Spinal cord (tissue), 10 donors: ENCODE measurements around the gene QRSL1. TPM values are rescaled to one million over a fixed set of nuclear protein-coding genes. Genes with fewer than 3 reads are reported as not detected.

Source experiments
- DNase-seq, 6 donors: peaks; one replicate each; pipeline versions ENCODE4 v3.0.0 to v3.0.0-alpha.2; 2013 to 2015; ENCODE audit warnings: low spot score in 6 of 6, low read depth in 4 of 6
- H3K27ac ChIP-seq: one replicate; pipeline ENCODE4 v1.5.1; 2013; ENCODE audit warnings: low read depth, low read length, control low read depth
- H3K27me3 ChIP-seq: one replicate; pipeline ENCODE4 v1.6.1; 2013; ENCODE audit warnings: low read length; ENCODE audit not compliant: control insufficient read depth, insufficient read depth
- H3K36me3 ChIP-seq: one replicate; pipeline ENCODE4 v1.6.1; 2013; ENCODE audit warnings: low read length; ENCODE audit not compliant: control insufficient read depth, insufficient read depth
- H3K4me1 ChIP-seq: one replicate; pipeline ENCODE4 v1.6.1; 2013; ENCODE audit warnings: low read length; ENCODE audit not compliant: control insufficient read depth, insufficient read depth
- H3K4me3 ChIP-seq: one replicate; pipeline ENCODE4 v1.5.1; 2013; ENCODE audit warnings: low read depth, low read length, control low read depth
- H3K9me3 ChIP-seq: one replicate; pipeline ENCODE4 v1.6.1; 2013; ENCODE audit warnings: low read length; ENCODE audit not compliant: control insufficient read depth, insufficient read depth
- WGBS: methylation state at CpG from one replicate; pipeline ENCODE4 v1.1.5; 2013; ENCODE audit warnings: missing lambda C conversion rate; ENCODE audit not compliant: insufficient coverage; 5-methylcytosine and 5-hydroxymethylcytosine counted together
- polyA plus RNA-seq, 2 donors: library from polyadenylated mRNA; unstranded; fragments of 120-200 nt; gene quantifications; one replicate each; pipeline ENCODE4 v1.2.1, GENCODE V29; 2013; ENCODE audit not compliant: insufficient read length in 2 of 2
- total RNA-seq, 2 donors: library from RNA; depleted of rRNA in 1 of 2; stranded (reverse); fragments of 120-200 nt in 1 of 2; fragments of >200 nt in 1 of 2; gene quantifications; one replicate each; pipeline versions ENCODE4 v1.2.3 to v1.2.4, GENCODE V29; 2013 to 2014
- donor health status: healthy.

QRSL1 gene
- total and polyA plus RNA-seq, 4 donors: 13.4 to 18.1 (median 16.3) TPM

DNA sequence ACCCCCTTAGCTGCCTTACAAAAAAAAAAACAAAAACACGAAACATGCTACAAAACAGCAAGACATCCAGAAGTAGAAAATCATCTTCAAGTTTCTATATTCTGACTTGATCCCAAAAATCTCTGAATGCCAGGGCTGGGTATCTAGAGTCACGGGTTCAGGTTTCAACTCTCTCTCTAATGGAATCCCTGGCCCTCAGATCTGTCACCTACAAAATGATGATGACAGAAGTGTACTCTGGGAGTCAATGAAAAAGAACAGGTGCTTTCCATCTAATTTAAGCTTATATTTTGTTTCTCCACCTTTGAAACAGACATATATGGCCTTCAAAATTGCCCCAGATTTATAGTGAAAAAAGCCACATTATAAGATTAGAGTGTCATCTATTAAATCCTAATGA is 18.3 kb upstream of the QRSL1 start:
- Histone ChIP-seq H3K27me3 (no peaks in the 10 kb centered on the region), H3K36me3 (no peaks in the 10 kb centered on the region), H3K4me3 (no peak overlapping the region), H3K27ac (no peak overlapping the region), H3K9me3 (no peaks in the 10 kb centered on the region), H3K4me1 (no peaks in the 10 kb centered on the region)
- WGBS: no CpG with 5 or more reads among the region's 2 CpGs
- DNase-seq: no peak

DNA sequence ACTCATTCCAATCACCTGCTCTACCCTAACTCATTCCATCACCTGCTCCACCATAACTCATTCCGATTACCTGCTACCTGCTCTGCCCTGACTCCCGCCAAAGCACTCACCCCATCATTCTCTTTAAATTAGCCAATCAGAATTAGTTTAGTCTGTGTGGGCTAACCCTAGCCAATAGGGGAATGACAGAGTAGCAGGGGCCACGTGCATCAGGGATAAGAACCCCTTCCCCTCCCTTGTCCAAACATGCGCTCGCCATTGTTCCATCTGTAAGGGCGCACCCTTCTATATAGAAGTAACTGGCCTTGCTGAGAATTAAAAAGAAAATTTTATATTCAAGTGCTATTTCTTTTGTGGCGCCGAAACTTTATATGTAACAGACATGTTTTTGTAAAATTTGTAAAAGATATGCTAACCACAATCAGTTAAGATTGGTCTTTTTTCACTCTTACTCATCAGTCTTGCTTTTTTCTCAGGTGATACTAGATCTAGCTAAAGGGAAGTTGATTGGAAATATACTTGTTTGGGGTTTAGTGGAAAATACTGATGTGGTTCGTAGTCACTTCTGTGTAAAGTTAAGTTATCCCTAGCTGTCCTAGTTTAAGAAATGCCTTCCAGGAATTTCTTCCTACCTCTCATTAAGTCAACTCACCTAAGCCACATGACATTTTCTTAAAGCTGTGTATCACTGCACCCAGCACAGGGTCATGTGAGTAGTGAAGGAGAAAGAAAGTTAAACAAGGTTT is 16.5 kb upstream of the QRSL1 start:
- 90% methylated on average over 2 of the region's 9 CpGs for WGBS
- DNase-seq: no peak
- Histone ChIP-seq H3K36me3 (no peaks in the 10 kb centered on the region), H3K27ac (no peak overlapping the region), H3K9me3 (no peaks in the 10 kb centered on the region), H3K27me3 (no peaks in the 10 kb centered on the region), H3K4me1 (no peaks in the 10 kb centered on the region), H3K4me3 (no peak overlapping the region)

DNA sequence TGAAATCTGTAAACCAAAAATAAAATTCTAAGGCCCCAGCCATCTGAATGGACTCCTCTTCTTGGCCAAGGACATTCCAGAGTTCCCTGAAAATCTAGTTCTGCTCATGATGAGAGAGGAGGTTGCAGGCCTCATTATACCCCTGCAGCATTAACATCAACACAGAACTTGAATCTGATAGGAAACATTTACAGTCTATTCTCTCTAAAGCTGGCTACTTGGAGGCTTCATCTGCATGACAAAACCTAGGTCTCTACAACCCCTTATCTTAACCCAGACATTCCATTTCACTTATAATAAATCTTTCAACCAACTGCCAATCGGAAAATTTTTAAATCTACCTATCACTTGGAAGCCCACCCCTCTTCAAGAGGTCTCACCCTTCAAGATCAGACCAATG is 15.8 kb upstream of the QRSL1 start:
- DNase-seq: no peak
- no peaks in the 10 kb centered on the region for H3K9me3 ChIP-seq
- WGBS: no CpG with 5 or more reads among the region's 1 CpG
- H3K4me1 ChIP-seq: no peaks in the 10 kb centered on the region
- no peak overlapping the region for H3K27ac ChIP-seq
- no peaks in the 10 kb centered on the region for H3K36me3 ChIP-seq
- H3K4me3 ChIP-seq: no peak overlapping the region
- H3K27me3 ChIP-seq: no peaks in the 10 kb centered on the region

DNA sequence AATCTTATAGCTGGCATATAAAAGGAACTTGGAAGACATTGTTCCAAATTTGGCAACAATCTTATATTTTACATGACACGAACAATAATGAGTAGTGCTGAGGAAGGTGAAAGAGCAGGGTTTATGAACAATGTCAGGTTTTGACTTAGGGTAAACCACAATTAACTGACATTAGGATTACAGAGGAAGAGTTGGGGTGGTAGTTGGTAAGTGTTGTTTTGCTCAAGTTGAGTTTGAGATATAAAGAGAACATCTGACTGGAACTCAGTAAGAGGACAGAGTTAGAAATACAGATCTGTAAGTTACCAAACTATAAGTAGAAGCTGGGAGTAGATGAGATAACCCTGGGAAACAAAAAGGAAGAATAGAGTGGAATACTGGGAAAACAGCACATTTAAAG is 15.2 kb upstream of the QRSL1 start:
- no peak overlapping the region for H3K27ac ChIP-seq
- WGBS: no CpG with 5 or more reads among the region's 1 CpG
- H3K4me1 ChIP-seq: no peaks in the 10 kb centered on the region
- no peaks in the 10 kb centered on the region for H3K9me3 ChIP-seq
- H3K36me3 ChIP-seq: no peaks in the 10 kb centered on the region
- DNase-seq: no peak
- H3K4me3 ChIP-seq: no peak overlapping the region
- no peaks in the 10 kb centered on the region for H3K27me3 ChIP-seq

GRCh38 chr6:106614592-106615257 is 14.7 kb upstream of the QRSL1 start:
- Histone ChIP-seq H3K9me3 (no peaks in the 10 kb centered on the region), H3K4me3 (no peak overlapping the region), H3K4me1 (no peaks in the 10 kb centered on the region), H3K36me3 (no peaks in the 10 kb centered on the region), H3K27ac (no peak overlapping the region), H3K27me3 (no peaks in the 10 kb centered on the region)
- 40% methylated on average over 1 of the region's 3 CpGs for WGBS
- no peak for DNase-seq

DNA sequence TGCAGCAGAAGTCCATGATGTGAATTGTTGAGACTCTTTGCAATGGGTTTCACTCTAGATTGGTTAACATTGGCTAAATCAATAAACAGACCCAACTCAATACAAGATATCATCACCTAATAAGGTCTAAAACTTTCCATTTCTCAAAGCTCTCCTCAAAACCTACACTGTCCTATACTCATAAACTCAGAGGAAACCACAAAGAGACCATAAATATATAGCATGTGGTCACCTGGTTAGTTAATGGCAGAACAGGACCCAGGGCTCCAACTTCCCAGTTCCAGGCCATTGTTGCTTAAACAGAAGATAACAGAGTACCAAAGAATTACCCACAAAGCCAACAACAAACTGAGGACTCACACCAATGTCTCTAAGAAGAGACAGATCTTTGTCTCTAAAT is 12.1 kb upstream of the QRSL1 start:
- Histone ChIP-seq H3K4me1 (no peaks in the 10 kb centered on the region), H3K9me3 (no peaks in the 10 kb centered on the region), H3K27ac (no peak overlapping the region), H3K4me3 (no peak overlapping the region), H3K27me3 (no peaks in the 10 kb centered on the region), H3K36me3 (no peaks in the 10 kb centered on the region)
- no peak for DNase-seq

GRCh38 chr6:106617857-106618256 is 11.5 kb upstream of the QRSL1 start:
- no CpG with 5 or more reads among the region's 1 CpG for WGBS
- no peaks in the 10 kb centered on the region for H3K4me1 ChIP-seq

DNA sequence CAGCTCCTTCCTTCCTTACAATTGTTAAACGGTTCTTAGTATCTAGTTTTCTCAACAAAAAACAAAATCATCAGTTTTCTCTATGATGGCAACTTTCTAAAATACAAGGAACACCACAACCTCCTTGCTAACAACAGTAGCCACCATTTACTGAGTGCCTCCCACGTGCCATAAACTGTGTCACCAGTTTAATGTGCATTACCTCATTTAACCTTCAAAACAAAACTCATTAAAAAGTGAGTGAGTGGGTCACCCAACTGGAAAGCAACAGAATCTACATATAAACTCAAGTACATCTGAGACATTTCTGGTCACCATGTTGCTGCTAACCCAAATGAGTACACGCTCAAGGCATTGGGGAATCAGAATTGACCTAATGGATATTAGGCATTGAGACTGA is 11.1 kb upstream of the QRSL1 start:
- Histone ChIP-seq H3K4me3 (no peak overlapping the region), H3K27me3 (no peaks in the 10 kb centered on the region), H3K9me3 (no peaks in the 10 kb centered on the region), H3K4me1 (no peaks in the 10 kb centered on the region), H3K36me3 (no peaks in the 10 kb centered on the region), H3K27ac (no peak overlapping the region)
- 80% methylated on average over 1 of the region's 3 CpGs for WGBS
- no peak for DNase-seq

More at GRCh38 chr6:106617857-106618256, 11.5 kb upstream of the QRSL1 start:
- no peaks in the 10 kb centered on the region for H3K27me3 ChIP-seq
- no peak overlapping the region for H3K4me3 ChIP-seq
- DNase-seq: no peak
- no peak overlapping the region for H3K27ac ChIP-seq
- no peaks in the 10 kb centered on the region for H3K36me3 ChIP-seq
- H3K9me3 ChIP-seq: no peaks in the 10 kb centered on the region

DNA sequence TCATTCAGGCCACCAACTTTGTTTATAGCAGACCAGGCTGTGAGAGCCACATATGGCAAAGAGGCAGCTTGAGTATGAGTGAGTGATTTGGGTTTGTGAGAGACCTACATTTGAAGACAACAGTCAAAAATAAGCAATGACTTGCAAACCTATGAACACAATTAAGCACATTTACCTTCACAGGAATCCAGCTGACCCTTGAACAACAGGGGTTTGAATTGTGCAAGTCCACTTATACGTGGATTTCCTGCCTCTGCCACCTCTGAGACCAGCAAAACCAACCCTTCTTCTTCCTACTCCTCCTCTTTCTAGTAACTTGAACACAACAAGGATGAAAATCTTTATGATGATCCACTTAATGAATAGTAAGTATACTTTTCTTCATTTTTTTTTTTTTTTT is 10.2 kb upstream of the QRSL1 start:
- WGBS: no CpG with 5 or more reads among the region's 1 CpG
- Histone ChIP-seq H3K4me1 (no peaks in the 10 kb centered on the region), H3K9me3 (no peaks in the 10 kb centered on the region), H3K36me3 (no peaks in the 10 kb centered on the region), H3K27ac (no peak overlapping the region), H3K4me3 (no peak overlapping the region), H3K27me3 (no peaks in the 10 kb centered on the region)
- no peak for DNase-seq
